Testis (tissue), 2 donors: ENCODE results near the gene HGS.

Experiments used
- POLR2A ChIP-seq: fragments of 450-650 bp; IDR thresholded peaks from one replicate; pipeline ENCODE4 v1.6.1; 2017; ENCODE audit warnings: antibody characterized with exemption, mild to moderate bottlenecking, moderate library complexity
- TF ChIP-seq, protein P1 (sequence below), 3 experiments: fragments of 450-650 bp in 2 of 3; fragments of 200-600 bp in 1 of 3; sonication (generic) in 1 of 3; IDR thresholded peaks; one replicate each; pipeline ENCODE4 v1.5.1; 2016 to 2019; ENCODE audit warnings: antibody characterized with exemption in 3 of 3, mild to moderate bottlenecking in 2 of 3, moderate library complexity in 1 of 3

DNA sequence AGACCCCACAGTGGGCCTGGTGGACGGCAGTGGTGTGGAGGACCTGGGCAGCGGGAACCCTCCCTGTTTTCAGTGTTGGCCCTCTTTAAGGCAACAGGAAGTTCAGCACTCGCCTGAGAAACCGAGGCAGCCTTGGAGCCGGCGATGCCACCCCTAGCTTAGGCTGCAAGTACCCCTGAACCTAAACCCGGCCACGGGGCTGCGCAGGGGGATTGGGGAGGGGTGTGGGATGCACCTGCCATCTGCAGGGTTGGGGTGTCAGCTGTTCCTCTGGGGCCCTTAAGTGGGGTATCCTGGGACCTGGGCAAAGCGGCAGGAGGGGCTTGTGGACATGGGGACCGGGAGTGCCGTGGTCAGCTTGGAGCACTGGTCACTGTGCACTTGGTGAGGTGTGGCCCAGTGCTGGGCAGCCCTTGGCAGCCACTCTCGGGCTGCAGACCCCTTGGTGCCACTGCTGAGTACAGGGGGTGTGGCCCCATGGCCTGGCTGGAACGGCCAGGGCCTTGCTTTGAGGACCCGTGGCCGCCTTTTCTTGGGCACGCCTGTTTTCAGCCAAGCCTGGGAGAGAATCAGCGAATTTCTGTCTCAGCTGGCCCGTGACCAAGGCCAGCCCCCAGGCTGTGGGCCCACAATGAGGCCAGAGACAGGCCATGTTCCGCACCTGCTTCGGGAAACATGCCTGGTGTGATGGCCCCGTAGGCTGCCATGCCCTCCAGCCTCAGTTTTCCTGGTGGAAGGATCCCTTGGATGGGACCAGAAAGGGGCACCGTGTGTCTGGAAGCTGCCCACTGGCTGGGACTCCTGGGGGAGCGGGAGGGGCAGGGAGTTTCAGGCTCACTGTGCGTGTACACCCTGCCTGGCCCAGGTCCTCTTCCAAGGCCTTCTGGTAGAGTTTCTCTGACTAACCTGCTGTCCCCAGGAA is 24.2 kb downstream of the HGS start:
- TF ChIP-seq, protein P1, sequence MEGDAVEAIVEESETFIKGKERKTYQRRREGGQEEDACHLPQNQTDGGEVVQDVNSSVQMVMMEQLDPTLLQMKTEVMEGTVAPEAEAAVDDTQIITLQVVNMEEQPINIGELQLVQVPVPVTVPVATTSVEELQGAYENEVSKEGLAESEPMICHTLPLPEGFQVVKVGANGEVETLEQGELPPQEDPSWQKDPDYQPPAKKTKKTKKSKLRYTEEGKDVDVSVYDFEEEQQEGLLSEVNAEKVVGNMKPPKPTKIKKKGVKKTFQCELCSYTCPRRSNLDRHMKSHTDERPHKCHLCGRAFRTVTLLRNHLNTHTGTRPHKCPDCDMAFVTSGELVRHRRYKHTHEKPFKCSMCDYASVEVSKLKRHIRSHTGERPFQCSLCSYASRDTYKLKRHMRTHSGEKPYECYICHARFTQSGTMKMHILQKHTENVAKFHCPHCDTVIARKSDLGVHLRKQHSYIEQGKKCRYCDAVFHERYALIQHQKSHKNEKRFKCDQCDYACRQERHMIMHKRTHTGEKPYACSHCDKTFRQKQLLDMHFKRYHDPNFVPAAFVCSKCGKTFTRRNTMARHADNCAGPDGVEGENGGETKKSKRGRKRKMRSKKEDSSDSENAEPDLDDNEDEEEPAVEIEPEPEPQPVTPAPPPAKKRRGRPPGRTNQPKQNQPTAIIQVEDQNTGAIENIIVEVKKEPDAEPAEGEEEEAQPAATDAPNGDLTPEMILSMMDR (IDR thresholded peaks at IDR 0.05), result no peak
- no peak for TF ChIP-seq POLR2A
